Effector CD8-positive, alpha-beta T cell (primary cell): ENCODE results near the gene OTOA.
A peak's percentile ranks its signal among the peaks of the same experiment; 100 is the strongest.
"Not testable (repeated sequence)": the region's sequence is repeated elsewhere in the genome, so short reads cannot be mapped to it uniquely, and the experiment has no call there.

Source experiments
- DNase-seq: peaks from one replicate; lab custom pipeline; 2025; lab: John Stamatoyannopoulos, UW

The OTOA gene

DNA sequence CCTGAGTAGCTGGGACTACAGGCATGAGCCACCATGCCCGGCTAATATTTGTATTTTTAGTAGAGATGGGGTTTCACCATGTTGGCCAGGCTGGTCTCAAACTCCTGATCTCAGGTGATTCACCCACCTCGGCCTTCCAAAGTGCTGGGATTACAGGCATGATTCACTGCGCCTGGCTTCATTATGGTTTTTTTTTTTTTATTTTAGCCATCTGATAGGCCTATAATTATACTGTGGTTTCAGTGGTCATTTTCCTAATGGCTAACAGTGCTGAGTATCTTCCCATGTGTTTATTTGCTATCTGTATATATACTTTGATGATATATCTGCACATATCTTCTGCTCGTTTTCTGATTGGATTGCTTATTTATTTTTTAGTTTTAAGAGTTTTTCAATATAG is 10.7 kb downstream of the OTOA start:
- DNase-seq = not testable (repeated sequence)

DNA sequence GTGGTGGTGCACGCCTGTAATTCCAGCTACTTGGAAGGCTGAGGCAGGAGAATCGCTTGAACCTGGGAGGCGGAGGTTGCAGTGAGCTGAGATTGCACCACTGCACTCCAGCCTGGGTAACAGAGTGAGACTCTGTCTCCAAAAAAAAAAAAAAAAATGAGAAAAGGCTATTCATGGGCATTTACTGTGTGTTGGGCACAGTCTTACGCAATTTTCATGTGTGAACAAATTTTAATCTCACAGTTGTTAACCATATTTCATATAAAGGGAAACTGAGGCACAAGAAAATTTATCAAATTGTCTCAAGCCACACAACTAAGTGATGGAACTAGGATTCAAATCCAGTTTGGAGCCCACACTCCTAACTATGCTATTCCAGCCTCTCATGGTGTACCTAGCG is 16.9 kb downstream of the OTOA start:
- not testable (repeated sequence) for DNase-seq

DNA sequence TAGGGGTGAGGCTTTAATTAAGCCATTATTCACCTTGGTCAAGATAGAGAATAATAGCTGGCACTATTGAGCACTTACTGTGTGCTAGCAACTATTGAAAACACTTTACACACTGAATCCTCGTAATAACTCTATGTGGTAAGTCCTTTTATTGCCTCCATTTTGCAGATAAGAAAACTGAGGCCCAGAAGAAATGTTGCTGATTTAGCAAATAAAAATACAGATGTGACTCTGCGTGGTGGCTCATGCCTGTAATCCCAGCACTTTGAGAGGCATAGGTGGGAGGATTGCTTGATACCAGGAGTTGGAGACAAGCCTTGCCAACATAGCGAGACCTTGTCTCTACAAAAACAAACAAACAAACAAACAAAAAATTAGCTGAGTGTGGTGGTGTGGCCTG is 19.4 kb downstream of the OTOA start:
- no peak for DNase-seq

DNA sequence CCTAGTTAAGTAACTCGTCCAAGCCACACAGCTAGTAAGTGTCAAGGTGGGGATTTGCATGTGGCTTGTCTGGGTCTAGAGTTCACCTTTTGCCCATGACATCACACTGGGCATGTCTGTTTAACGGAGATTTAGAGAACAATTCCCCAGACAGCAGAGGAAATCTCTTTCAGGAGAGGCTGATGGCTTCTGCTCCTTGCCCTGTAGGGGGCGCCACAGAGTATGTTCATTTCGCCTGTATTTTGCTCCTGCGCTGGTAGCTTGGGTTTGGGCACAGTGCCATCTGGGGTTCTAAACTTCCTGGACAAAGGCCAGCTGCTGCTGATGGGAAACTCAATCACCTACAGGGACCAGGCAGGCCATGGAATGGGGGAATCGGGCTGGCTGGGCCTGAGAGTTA is 20.4 kb downstream of the OTOA start:
- no peak for DNase-seq

DNA sequence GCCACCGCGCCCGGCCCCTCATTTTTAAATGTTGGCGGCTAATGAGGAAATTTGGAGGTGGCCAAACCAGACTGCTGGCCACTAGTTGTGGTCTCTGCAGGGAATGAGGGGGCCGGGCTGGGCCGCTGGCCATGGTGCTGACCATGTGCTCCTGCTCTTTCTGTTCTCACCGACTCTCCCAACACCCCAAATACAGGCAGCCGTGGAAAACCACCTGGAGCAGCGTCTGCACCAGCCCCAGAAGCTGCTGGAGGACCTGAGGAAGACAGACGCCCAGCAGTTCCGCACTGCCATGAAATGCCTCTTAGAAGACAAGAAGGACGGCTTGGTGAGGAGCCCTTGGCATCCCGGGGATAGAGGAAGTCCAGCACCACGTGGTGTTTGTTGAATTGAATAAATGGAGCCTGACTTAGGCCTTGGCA is 21.3 kb downstream of the OTOA start:
- DNase-seq = no peak

DNA sequence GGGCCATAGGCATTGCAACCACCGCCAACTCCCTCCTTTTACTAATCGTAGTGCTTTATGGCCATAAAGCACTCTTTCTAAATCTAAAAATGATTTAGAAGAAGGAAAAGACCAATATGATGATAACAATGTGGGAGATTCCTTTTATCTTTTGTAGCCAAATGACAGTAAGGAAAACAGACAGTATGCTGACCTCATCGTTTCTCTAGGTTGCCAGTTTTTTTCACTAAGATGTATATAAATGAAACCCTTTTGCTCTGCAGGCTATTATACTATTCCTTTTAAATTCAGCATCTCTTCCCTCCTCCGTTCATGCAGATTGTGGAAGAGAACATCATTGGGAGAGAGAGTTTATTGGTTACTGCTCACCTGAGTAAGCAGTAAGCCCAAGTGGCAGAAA is 25.3 kb downstream of the OTOA start:
- DNase-seq = no peak

DNA sequence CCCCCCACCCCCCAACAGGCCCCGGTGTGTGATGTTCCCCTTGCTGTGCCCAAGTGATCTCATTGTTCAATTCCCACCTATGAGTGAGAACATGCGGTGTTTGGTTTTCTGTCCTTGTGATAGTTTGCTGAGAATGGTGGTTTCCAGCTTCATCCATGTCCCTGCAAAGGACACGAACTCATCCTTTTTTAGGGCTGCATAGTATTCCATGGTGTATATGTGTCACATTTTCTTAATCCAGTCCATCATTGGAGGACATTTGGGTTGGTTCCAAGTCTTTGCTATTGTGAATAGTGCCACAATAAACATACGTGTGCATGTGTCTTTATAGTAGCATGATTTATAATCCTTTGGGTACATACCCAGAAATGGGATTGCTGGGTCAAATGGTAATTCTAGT is 27.2 kb downstream of the OTOA start:
- DNase-seq = not testable (repeated sequence)

DNA sequence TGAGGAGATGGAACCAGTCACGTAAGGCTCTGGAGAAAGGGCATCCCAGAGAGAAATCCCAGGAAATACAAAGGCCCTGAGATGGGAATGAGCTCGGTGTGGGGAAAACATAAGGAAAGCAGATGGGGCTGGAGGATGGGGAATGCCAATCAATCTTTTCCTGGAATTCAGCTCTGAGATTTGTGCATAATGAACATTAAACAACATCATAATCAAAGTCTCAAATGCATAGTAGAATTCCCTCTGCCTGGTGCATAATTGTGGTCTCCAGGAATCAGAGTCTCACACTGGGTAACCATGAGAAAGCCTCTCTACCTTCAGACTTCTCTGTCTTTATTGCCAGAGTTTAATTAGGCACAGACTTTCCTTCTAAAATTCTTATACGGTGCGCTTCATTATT is 30.8 kb downstream of the OTOA start:
- no peak for DNase-seq

DNA sequence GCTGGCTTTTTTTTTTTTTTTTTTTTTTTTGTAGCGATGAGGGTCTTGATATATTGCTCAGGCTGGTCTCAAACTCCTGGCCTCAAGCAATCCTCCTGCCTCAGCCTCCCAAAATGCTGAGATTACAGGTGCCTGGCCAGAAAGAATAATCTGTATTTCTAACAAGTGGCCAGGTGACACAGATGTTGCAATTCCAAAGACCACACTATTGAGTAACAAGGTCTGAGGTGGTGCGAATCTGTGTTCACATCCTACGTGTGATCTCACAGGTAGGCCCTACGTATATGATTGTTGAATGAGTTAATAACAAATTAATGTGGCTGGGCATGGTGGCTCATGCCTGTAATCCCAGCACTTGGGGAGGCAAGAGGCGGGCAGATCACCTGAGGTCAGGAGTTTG is 33.3 kb downstream of the OTOA start:
- no peak for DNase-seq

DNA sequence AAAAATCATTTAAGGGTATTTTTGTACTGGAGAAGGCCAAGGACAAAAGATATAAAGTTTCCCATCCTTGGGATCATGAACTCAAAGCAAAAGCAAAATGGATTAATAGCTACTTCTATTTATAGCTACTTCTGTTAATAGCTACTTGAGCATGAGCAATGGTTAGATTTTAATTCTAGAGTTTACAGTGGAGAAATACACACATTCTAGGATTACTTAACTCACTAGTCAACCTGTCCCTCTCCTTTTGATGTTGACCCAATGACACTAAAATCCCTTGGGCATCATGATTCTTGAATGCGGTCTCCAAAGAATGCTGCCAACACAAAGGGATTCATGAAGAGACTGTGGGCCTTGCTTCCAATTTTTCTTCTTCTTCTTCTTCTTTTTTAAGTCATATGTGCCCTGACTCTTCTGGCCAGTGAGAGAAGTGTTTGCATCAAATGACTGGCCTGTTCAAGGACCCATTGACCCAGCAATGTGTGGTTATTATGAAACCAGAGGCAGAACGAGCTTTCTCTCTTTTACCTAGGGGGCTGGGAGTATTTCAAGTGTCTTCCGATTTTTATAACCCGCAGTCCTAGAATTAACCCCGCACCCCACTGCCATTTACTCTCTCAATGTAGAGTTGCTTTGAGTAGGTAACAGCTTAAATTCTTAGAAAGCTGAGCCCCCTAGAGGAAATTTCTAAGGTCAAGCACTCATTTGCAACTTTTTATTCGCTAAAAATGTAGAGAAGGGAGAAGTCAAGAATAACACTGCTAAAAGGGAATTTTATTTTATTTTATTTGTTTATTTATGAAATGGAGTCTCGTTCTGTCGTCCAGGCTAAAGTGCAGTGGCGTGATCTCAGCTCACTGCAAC is 34.6 kb downstream of the OTOA start:
- no peak for DNase-seq

DNA sequence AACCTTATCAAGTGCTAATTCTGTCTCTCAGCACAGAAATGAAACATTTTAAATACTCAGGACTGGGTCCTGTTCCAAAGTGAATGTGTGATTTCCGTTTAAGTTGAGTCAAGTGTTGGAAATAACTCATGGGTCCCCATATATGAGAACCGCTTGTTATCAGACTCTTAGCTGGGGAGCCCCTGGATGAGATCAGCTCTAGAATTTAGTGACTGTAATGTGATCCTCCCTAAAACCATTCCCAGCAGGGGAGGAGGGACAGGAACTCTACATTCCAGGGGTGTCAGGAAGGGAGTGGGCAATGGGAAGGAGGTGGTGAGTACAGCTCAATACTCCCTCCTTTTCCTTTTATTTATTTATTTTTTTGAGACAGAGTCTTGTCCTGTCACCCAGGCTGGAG is 37.5 kb downstream of the OTOA start:
- DNase-seq = no peak

DNA sequence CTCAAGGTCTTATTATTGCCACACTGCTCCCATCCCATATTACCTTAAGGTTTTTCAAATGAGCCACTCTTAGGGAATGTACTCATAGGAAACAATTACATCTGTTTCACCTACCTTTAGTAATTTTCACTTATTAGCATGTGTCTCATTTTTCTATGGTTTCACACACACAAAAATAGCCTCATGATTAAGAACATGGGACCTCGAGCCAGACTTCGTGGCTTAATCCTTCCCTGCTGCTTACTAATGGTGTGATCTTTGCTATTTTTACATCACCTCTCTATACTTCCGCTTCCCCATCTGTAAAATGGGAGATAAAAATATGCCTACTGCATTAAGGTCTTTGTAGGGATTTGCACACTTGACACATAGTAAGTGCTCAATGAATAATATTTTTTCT is 38.5 kb downstream of the OTOA start:
- no peak for DNase-seq

DNA sequence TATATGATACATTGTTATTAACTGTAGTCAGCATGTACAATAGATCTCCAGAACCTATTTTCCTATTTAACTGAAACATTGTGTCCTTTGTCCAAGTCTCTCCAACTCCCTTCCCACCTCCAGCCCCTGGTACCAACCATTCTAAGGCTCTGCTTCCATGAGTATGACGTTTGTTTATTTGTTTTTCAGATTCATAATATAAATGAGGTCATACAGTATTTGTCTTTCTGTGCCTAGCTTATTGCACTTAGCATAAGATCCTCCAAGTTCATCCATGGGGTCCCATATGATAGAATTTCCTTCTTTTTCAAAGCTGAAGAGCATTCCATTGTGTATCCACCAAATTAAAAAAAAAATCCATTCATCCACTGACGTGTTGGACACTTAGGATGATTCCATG is 39.4 kb downstream of the OTOA start:
- no peak for DNase-seq

DNA sequence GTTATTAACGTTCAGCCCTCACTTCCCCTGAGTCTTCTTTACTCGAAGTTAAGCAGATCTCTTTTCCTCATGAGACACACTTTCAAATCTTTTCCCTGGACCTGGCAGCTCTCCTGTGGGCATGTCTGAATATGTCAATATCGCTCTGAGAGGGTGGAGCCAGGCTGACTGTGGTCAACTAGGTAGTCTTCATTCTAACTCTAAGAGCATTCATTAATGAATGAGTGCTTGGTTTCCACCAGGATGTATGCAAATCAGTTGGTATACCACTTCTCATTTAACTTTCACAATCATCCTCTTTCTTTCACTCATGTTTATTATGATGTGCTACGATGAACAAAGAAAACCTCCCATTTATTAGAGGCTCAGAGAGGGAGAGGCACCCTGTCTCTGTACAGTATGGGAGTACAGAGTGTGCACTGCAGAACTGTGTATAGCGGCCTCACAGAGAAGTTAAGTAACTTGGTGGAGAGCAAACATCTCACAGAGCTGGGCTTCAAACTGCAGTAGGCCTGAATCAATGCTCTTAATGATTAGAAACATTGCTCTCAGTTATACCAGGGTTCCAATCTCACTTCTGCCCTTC is 39.9 kb downstream of the OTOA start:
- no peak for DNase-seq

DNA sequence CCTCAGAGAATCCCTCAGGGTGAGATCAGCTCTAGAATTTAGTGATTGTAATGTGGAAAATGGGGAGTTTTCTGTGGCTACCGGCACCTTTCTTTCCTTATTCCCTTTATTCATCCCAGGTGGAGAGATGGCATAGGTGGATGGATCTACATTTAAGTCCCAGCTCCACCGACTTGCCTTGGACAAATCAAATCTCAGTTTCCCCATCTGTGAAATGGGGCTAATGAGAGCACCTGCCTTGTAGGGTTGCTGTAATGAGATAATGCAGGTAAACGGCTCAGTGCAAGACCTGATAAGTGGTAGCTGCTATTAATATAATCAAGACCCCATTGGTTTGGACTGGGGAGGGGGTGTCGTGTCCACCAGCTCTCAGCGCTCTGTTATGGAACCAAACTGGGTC is 40.5 kb downstream of the OTOA start:
- DNase-seq = no peak

DNA sequence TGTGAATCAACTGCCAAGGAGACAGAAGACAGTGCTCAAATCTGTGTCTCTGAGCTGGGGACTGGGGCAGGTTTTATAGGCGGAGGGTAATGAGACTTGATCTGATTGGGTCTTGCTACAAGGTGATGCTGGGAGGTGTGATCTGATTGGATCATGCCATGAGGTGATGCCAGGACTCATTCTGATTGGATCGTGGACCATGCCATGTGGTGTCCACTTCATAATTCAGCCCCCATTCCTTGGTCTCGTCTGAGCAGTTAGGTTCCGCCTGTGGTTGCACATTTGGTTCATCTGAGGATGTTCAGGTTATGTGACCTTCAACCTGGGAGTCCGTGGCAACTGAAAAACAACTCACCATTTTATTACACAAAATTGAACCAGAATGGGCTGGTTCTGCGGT is 41.0 kb downstream of the OTOA start:
- DNase-seq = no peak

DNA sequence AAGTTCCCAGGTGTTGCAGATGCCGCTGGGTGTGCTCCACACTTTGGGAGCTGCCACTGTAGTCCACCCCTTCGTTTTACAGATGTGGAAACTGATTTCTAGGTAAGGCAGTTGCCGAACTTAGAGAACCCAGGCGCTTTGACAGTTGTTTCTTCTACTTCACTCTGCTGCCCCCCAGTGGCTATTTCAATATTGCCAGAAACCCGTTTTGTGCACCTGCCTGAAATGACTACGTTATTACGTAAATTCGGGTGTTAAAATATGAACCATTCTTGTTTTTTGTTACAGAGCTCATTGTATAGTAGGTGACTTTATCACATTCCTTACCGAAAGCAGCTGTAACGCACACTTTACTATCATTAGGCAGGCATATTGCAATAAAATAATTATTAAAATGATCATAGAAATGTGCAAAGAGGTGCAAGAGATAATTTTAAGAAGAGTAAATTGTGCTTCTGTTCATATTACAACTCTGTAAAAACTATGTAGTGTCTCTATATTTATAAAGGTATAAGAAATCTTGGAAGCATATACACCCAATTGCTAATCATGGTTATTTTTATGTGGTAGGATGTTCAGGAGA is 44.9 kb downstream of the OTOA start:
- DNase-seq = peak; percentile 77

DNA sequence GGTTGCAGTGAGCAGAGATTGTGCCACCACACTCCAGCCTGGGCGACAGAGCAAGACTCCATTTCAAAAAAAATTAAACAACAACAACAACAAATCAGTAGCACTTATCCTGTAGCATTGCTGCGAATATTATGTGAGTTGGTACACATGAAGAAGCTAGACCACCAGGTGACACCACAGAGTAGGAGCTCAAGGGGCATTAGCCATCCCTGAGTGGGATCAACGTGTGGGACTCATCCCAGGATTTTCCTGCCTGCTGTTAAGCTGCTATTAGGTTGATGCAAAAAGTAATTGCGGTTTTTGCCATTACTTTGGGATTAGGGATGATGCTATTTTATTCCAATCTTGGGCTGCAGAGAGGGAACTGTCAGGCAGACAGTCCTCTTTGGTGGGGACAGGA is 47.2 kb downstream of the OTOA start:
- DNase-seq = no peak

DNA sequence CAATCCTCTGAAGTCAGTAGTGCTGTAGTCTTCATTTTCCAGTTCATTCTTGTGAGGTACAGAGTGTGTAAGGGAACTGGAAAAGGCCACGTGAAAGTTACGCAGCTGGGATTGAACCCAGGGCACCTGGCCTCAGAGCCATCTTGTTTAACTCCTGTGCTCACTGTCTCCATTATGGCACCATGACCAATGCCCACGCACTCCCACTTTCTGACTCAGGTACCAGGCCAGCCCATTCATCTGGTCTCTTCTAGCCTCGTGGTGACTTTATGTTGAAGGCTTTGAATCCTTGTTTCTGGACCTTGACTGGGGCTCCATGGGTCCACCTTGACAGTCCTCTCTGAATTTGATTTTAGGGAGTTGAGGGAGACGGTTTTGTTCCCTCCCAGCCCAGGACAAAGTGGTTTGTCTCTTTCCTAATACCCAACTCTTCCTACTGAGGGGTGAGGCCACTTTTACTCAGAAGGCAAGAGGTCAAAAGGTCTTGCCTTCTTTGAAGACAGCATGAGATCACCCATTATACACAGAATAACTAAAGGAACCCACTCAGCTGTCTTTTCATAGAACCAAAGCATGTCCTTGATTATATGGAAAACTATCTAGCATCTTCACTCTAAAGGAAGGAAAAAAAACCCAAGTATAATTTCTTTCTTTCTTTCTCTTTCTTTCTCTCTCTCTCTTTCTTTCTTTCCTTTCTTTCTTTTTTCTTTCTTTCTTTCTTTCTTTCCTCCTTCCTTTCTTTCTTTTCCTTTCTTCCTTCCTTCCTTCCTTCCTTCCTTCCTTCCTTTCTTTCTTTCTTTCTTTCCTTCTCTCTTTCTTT is 50.0 kb downstream of the OTOA start:
- DNase-seq = no peak

DNA sequence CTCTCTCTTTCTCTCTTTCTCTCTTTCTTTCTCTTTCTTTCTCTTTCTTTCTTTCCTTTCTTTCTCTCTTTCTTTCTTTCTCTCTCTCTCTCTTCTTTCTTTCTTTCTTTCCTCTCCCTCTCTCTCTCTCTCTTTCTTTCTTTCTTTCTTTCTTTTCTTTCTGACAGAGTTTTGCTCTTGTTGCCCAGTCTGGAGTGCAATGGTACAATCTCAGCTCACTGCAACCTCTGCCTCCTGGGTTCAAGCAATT is 50.5 kb downstream of the OTOA start:
- not testable (repeated sequence) for DNase-seq

DNA sequence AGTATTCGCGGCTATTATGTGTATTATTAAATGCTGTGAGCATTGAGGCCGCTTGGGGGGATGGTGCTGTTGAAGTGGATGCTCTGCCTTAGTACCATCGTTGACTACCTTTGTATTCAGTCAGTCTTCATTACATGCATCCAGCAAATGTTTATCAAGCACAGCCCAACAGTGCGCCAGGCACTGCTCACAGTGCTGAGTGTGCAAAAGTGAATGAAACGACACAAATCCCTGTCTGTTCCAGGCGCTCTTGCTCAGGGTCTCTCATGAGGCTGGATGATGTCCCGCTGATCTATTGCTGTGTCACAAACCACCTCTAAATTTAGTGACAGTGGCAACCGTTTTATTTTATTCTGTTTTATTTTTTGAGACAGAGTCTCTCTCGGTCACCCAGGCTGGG is 53.8 kb downstream of the OTOA start:
- DNase-seq = no peak

DNA sequence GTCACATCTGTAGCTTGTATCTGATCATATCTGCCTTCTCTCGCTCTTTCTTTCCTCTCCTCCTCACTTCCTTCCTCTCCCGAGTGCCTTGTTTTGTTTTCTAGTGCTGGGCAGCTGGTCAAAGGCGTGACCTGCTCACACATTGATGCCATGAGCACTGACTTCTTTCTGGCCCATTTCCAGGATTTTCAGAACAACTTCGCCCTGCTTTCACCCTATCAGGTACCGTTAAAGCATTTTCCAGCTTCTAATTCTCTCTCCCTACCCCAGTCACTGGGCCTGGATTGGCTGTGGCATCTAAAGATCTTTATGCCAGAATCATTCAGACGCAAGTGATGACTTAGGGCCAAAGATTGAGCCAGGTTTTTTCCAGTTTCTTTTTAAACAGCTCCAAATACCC is 55.5 kb downstream of the OTOA start:
- no peak for DNase-seq

DNA sequence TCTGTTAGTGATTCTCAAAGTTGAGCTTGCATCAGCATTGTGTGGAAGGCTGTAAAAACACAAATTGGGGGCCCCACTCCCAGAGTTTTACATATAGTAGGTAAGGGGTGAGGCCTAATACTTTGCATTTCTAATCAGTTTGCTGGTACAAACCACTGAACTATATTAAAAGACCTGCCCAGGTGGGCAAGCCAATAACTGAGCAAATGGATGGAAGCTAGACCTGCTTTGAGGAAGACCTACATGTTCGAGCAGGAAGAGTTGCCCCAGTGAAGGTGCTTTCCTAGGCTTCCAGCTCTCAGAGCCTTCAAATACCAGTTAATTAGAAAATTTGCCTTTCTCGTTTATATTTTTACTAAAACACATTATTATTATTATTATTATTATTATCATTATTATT is 56.8 kb downstream of the OTOA start:
- no peak for DNase-seq
